ENCODE data around the gene ELL. TPM values are rescaled to one million over a fixed set of nuclear protein-coding genes. Genes with fewer than 3 reads are reported as not detected.

Gene ELL
- polyA plus RNA-seq, 4 donors: 7.8 to 12.0 (median 9.0) TPM

GRCh38 chr19:18450021-18450930 is 71.6 kb downstream of the ELL start:
- no peak for DNase-seq (ENCODE audit: low read depth in 4 of 4, low spot score in 3 of 4)

- DNase-seq (ENCODE audit: low read depth in 4 of 4, low spot score in 3 of 4): no peak
These were observed 72.3 kb downstream of the ELL start for GRCh38 chr19:18449552-18449951.

- no peak for DNase-seq (ENCODE audit: low read depth in 4 of 4, low spot score in 3 of 4)
These were observed 75.0 kb downstream of the ELL start for GRCh38 chr19:18446811-18447359.

GRCh38 chr19:18446145-18446810 is 75.6 kb downstream of the ELL start:
- no peak for DNase-seq (ENCODE audit: low read depth in 4 of 4, low spot score in 3 of 4)

GRCh38 chr19:18445262-18445948 is 76.5 kb downstream of the ELL start:
- DNase-seq (ENCODE audit: low read depth in 4 of 4, low spot score in 3 of 4): no peak

GRCh38 chr19:18444513-18444912 is 77.4 kb downstream of the ELL start:
- no peak for DNase-seq (ENCODE audit: low read depth in 4 of 4, low spot score in 3 of 4)

GRCh38 chr19:18443831-18444230 is 78.0 kb downstream of the ELL start:
- no peak for DNase-seq (ENCODE audit: low read depth in 4 of 4, low spot score in 3 of 4)

- DNase-seq (ENCODE audit: low read depth in 4 of 4, low spot score in 3 of 4): no peak
These were observed 78.5 kb downstream of the ELL start for GRCh38 chr19:18443406-18443805.

- DNase-seq (ENCODE audit: low read depth in 4 of 4, low spot score in 3 of 4): no peak
These were observed 78.9 kb downstream of the ELL start for GRCh38 chr19:18442941-18443340.

GRCh38 chr19:18441804-18442788 is 79.8 kb downstream of the ELL start:
- DNase-seq (ENCODE audit: low read depth in 4 of 4, low spot score in 3 of 4): no peak

- no peak for DNase-seq (ENCODE audit: low read depth in 4 of 4, low spot score in 3 of 4)
These were observed 80.7 kb downstream of the ELL start for GRCh38 chr19:18440936-18441803.

GRCh38 chr19:18440415-18440877 is 81.4 kb downstream of the ELL start:
- no peak for DNase-seq (ENCODE audit: low read depth in 4 of 4, low spot score in 3 of 4)

- no peak for DNase-seq (ENCODE audit: low read depth in 4 of 4, low spot score in 3 of 4)
These were observed 82.0 kb downstream of the ELL start for GRCh38 chr19:18439910-18440237.

GRCh38 chr19:18439025-18439909 is 82.6 kb downstream of the ELL start:
- DNase-seq (ENCODE audit: low read depth in 4 of 4, low spot score in 3 of 4): no peak

GRCh38 chr19:18438331-18439024 is 83.4 kb downstream of the ELL start:
- DNase-seq (ENCODE audit: low read depth in 4 of 4, low spot score in 3 of 4): no peak

GRCh38 chr19:18437491-18438330 is 84.2 kb downstream of the ELL start, which contains the start of gene ISYNA1:
Gene ISYNA1 (minus strand): TSS chr19:18438133. CDS start chr19:18437979, 154 bp downstream.
- no peak for DNase-seq (ENCODE audit: low read depth in 4 of 4, low spot score in 3 of 4)

Data from left renal pelvis (tissue), 4 donors.